HepG2 (cell line): Measurements from ENCODE around the gene PDZD7. TPM values are rescaled to one million over a fixed set of nuclear protein-coding genes. Genes with fewer than 3 reads are reported as not detected.

Experiments used
- ATAC-seq: fragments of 200-7000 bp; cut with Tn5 transposase; 3 replicates; pipeline ENCODE4 v1.9.1; 2020; ENCODE audit warnings: mild to moderate bottlenecking, moderate library complexity
- BruUV-seq: library from RNA; stranded (reverse); fragments of 400-500 nt; replicated peaks from 2 replicates; lab custom pipeline; 2021; lab: Mats Ljungman, UMichigan
- CTCF ChIA-PET: fragments of 300-600 bp; formaldehyde crosslinking; extraction: SDS; loops from one replicate; lab custom pipeline; 2021; ENCODE audit warnings: low total read pairs, inconsistent platforms, low intra/inter-chr PET ratio; lab: Yijun Ruan, JAX
- POLR2A ChIA-PET: fragments of 350-600 bp; sonication (Branson Sonifier 250); formaldehyde crosslinking; loops from one replicate; lab custom pipeline; 2020; ENCODE audit warnings: antibody characterized with exemption, inconsistent platforms; lab: Yijun Ruan, JAX
- DNase-seq: peaks from one replicate; pipeline ENCODE4 v3.0.0-alpha.2; 2015; ENCODE audit warnings: low spot score
- FAIRE-seq: peaks from 3 replicates; lab custom pipeline; 2011; peaks lifted over from hg19 to GRCh38; lab: Jason Lieb, UNC
- H2AFZ ChIP-seq: one replicate; pipeline ENCODE4 v1.6.1; 2011; ENCODE audit warnings: low read length, inconsistent platforms
- H3K27ac ChIP-seq: fragments of 300-600 bp; 3 replicates; pipeline ENCODE4 v1.8.0; 2011; ENCODE audit warnings: mixed run types, mild to moderate bottlenecking, mixed read lengths, low read length, inconsistent platforms; ENCODE audit not compliant: insufficient read depth; ENCODE audit errors: extremely low read length
- H3K27me3 ChIP-seq, 2 experiments: fragments of 200-600 bp in 1 of 2; 2 replicates in 1 of 2; 3 replicates in 1 of 2; pipeline versions ENCODE4 v1.6.0 to v1.8.0; 2011; ENCODE audit warnings: low read length in 2 of 2, mild to moderate bottlenecking in 2 of 2, moderate library complexity in 2 of 2, inconsistent platforms in 1 of 2; ENCODE audit not compliant: insufficient read depth in 2 of 2, control insufficient read depth in 1 of 2
- H3K36me3 ChIP-seq, 2 experiments: fragments of 200-600 bp in 1 of 2; replicated peaks in 1 of 2; 2 replicates in 1 of 2; 3 replicates in 1 of 2; pipeline versions ENCODE4 v1.5.1 to v1.8.0; 2011; ENCODE audit warnings: low read length in 2 of 2, inconsistent platforms in 1 of 2; ENCODE audit not compliant: insufficient read depth in 2 of 2, control insufficient read depth in 1 of 2
- H3K4me1 ChIP-seq: 2 replicates; pipeline ENCODE4 v1.5.1; 2012; ENCODE audit warnings: low read length, inconsistent platforms; ENCODE audit not compliant: insufficient read depth
- H3K4me2 ChIP-seq: 2 replicates; pipeline ENCODE4 v1.6.0; 2011; ENCODE audit warnings: low read depth, low read length, inconsistent platforms
- H3K4me3 ChIP-seq, 3 experiments: fragments of 200-600 bp in 1 of 3; sonication (generic), shearing (Covaris generic) in 1 of 3; replicated peaks in 1 of 3; 2 replicates each; pipeline ENCODE4 v1.5.1; 2011 to 2016; ENCODE audit warnings: low read length in 3 of 3, inconsistent platforms in 2 of 3, low read depth in 2 of 3, mild to moderate bottlenecking in 2 of 3, control low read depth in 1 of 3, mixed read lengths in 1 of 3; ENCODE audit not compliant: insufficient read depth in 1 of 3
- H3K79me2 ChIP-seq: one replicate; pipeline ENCODE4 v1.6.1; 2011; ENCODE audit warnings: low read length, inconsistent platforms; ENCODE audit not compliant: insufficient read depth
- H3K9ac ChIP-seq: 2 replicates; pipeline ENCODE4 v1.6.0; 2011; ENCODE audit warnings: mild to moderate bottlenecking, low read depth, low read length, inconsistent platforms; ENCODE audit not compliant: insufficient read depth
- H3K9me3 ChIP-seq: 2 replicates; pipeline ENCODE4 v1.5.1; 2012; ENCODE audit warnings: mild to moderate bottlenecking, low read length
- H4K20me1 ChIP-seq: 2 replicates; pipeline ENCODE4 v1.6.0; 2011; ENCODE audit warnings: inconsistent platforms, mild to moderate bottlenecking, low read length, moderate library complexity; ENCODE audit not compliant: insufficient read depth
- IRF2 ChIP-seq: IDR thresholded peaks from 2 replicates; pipeline ENCODE4 v1.6.1; 2018; ENCODE audit warnings: missing genetic modification reagents, missing compliant biosample characterization
- MIXL1 ChIP-seq: IDR thresholded peaks from 2 replicates; pipeline ENCODE4 v1.6.1; 2016
- PAXIP1 ChIP-seq: sonication (generic); formaldehyde crosslinking; conservative IDR thresholded peaks from 2 replicates; pipeline ENCODE4 v1.4.0; 2020; ENCODE audit warnings: mild to moderate bottlenecking, missing genetic modification reagents, moderate library complexity
- SKI ChIP-seq: fragments of 450-650 bp; IDR thresholded peaks from one replicate; pipeline ENCODE4 v1.6.1; 2018; ENCODE audit warnings: mild to moderate bottlenecking; ENCODE audit not compliant: partially characterized antibody
- SOX5 ChIP-seq: IDR thresholded peaks from 2 replicates; pipeline ENCODE4 v1.6.1; 2016; ENCODE audit warnings: borderline replicate concordance
- SOX6 ChIP-seq, 2 experiments: fragments of 450-650 bp in 1 of 2; sonication (generic) in 1 of 2; formaldehyde crosslinking in 1 of 2; IDR thresholded peaks; 2 replicates each; pipeline versions ENCODE4 v1.4.0 to v1.6.1; 2017 to 2020; ENCODE audit warnings: antibody characterized with exemption in 1 of 2, mild to moderate bottlenecking in 1 of 2, missing genetic modification reagents in 1 of 2
- ZMAT3 ChIP-seq: sonication (generic); formaldehyde crosslinking; conservative IDR thresholded peaks from 2 replicates; pipeline ENCODE4 v1.7.0; 2021; ENCODE audit warnings: missing genetic modification reagents
- ZNF264 ChIP-seq: sonication (generic); formaldehyde crosslinking; IDR thresholded peaks from 2 replicates; pipeline ENCODE4 v1.4.0; 2020; ENCODE audit warnings: missing genetic modification reagents
- ZNF282 ChIP-seq: fragments of 450-650 bp; IDR thresholded peaks from 2 replicates; pipeline ENCODE4 v1.6.1; 2018; ENCODE audit not compliant: partially characterized antibody
- WGBS: methylation state at CpG from one replicate; pipeline ENCODE4 v1.1.6; 2017; ENCODE audit warnings: low lambda C conversion rate; 5-methylcytosine and 5-hydroxymethylcytosine counted together
- in situ Hi-C: cut with HindIII; loops from 2 replicates; pipeline ENCODE4 v1.10.0; 2017; ENCODE audit warnings: low pct_unique_long_range_greater_than_20kb; ENCODE audit not compliant: extremely low pct_ligation_motif_present
- intact Hi-C: fragments of 100-400 bp; cut with micrococcal nuclease; formaldehyde crosslinking; loops from one replicate; pipeline ENCODE4 v1.10.0; 2022; ENCODE audit not compliant: unreplicated experiment
- polyA plus RNA-seq, 8 experiments: library from polyadenylated mRNA; depleted of rRNA in 3 of 8; stranded (reverse) in 7 of 8; unstranded in 1 of 8; fragments of >200 nt; fragmentation: Illumina TruSeq in 4 of 8; extraction: Trizol in 4 of 8; gene quantifications; 2 replicates each; pipeline versions ENCODE4 v1.2.1 to v1.2.3, GENCODE V29; 2011 to 2016; ENCODE audit warnings: low read depth in 4 of 8, missing spikeins in 1 of 8, mixed read lengths in 1 of 8; ENCODE audit not compliant: insufficient read depth in 1 of 8
- total RNA-seq, 5 experiments: library from RNA; depleted of rRNA; stranded (reverse); fragments of >200 nt; fragmentation: Illumina TruSeq; extraction: Trizol; gene quantifications; 2 replicates each; pipeline ENCODE4 v1.2.3, GENCODE V29; 2016; ENCODE audit warnings: low read depth in 1 of 5
- TF ChIP-seq, protein P1 (sequence below): sonication (generic); formaldehyde crosslinking; IDR thresholded peaks from 2 replicates; pipeline ENCODE4 v1.4.0; 2020; ENCODE audit warnings: missing genetic modification reagents; ENCODE audit errors: not compliant biosample characterization

The PDZD7 gene
- total and polyA plus RNA-seq, 2 of the 13 experiments (the other 11 are each of a cell fraction or from before 2014, with no cell fraction given) = 0.58 to 0.73 TPM

- Histone ChIP-seq H2AFZ (no peak overlapping the region), H4K20me1 (no peaks in the 10 kb centered on the region; the same call in 1 of the 2 replicates), H3K9ac (no peak overlapping the region), H3K79me2 (no peaks in the 10 kb centered on the region), H3K4me2 (no peak overlapping the region), H3K27ac (no peak overlapping the region), H3K4me1 (peaks cover 52% of the 10 kb centered on the region), H3K4me3 (no peak overlapping the region), H3K9me3 (no peaks in the 10 kb centered on the region), H3K36me3 (peaks cover 4 to 38% of the 10 kb centered on the region in 2 experiments), H3K27me3 (no peaks in the 10 kb centered on the region)
- ChIA-PET CTCF (no interaction called here), POLR2A (no interaction called here)
- intact Hi-C loops = no loop called here
- FAIRE-seq (no peak), DNase-seq (no peak), ATAC-seq (no peak)
- TSS peak; percentile 27 for BruUV-seq
- WGBS = 96% methylated on average over 4 of the region's 4 CpGs
- TF ChIP-seq ZMAT3 (no peak), SKI (no peak), PAXIP1 (CRISPR knock-in tag) (no peak), SOX6 (IDR thresholded peaks at IDR 0.05) (no peak), SOX6 (CRISPR knock-in tag; IDR thresholded peaks at IDR 0.05) (no peak), ZNF282 (no peak), MIXL1 (CRISPR knock-in tag) (no peak), IRF2 (no peak), SOX5 (no peak), ZNF264 (CRISPR knock-in tag) (no peak)
- TF ChIP-seq, protein P1, sequence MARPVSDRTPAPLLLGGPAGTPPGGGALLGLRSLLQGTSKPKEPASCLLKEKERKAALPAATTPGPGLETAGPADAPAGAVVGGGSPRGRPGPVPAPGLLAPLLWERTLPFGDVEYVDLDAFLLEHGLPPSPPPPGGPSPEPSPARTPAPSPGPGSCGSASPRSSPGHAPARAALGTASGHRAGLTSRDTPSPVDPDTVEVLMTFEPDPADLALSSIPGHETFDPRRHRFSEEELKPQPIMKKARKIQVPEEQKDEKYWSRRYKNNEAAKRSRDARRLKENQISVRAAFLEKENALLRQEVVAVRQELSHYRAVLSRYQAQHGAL (CRISPR knock-in tag) = no peak
- in situ Hi-C loops = no loop called here
Measured at GRCh38 chr10:100962351-100963080, 68.4 kb downstream of the PDZD7 start.
